ENCODE measurements around the gene SCD5. TPM values are rescaled to one million over a fixed set of nuclear protein-coding genes. Genes with fewer than 3 reads are reported as not detected.

SCD5 gene
- total and polyA plus RNA-seq, 9 of the 15 experiments (the other 6 are each of a cell fraction or from before 2014, with no cell fraction given) = 0.01 to 0.20 (median 0.03) TPM; not detected in 5

DNA sequence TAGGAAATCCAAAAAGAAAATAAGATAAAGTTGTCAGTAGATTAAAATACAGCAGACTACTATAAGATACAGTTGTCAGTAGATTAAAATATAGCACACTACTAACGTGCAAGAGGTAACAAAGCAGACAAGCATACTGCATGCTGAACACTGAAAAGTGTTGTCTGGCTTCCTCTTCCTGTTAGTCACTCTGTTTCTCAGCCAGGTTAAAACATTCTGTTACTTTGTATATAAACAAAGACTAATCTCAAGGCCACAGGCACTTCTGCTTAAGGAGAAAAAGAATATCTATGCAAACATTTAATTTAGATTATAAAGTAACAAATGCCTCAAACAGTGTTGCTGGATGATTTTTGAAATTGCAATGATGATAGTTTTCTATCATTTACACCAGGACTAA, 41.0 kb upstream of the SCD5 start (continued):
- no peak for TF ChIP-seq GMEB1 (CRISPR knock-in tag; IDR thresholded peaks at IDR 0.05)
- peak; percentile 61 for TF ChIP-seq TCF3 (CRISPR knock-in tag; IDR thresholded peaks at IDR 0.05)
- no peak for TF ChIP-seq IRF1 (CRISPR knock-in tag; IDR thresholded peaks at IDR 0.05; ENCODE audit: borderline replicate concordance)

DNA sequence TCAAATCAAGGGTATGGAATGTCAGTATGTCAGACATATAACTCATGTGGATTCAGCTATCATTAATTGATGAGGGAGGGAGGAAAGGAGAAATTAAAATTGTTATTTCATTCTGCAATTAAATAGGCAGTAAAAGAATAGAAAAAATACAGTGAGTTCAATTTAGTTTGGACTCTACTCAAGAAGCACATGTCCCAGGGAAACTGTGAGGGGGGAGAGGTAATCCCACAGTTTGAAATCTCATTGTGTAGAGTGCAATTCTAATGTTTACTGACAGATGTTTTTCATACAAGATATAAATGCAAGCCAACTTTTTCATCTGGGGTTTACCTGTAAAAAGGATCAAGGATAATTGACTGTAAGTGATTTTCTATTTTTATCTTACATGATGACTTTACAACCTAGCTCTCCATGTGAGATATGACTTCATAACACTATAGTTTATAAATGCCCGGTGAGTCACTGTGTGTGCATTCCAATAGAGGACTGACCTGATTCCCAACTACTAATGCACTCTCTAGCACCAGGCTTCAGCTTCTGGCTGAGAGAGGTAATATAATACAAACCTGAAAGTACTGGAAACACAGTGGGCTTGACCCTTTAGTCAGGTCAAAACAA, 35.2 kb upstream of the SCD5 start:
- Histone ChIP-seq H3K27me3 (ENCODE audit: control insufficient read depth in 2 of 2, insufficient read depth in 2 of 2, low read length in 2 of 2) (no peaks in the 10 kb centered on the region), H3K27ac (ENCODE audit: extremely low read depth, low read depth, low read length) (no peak overlapping the region), H3K9ac (ENCODE audit: insufficient read depth in 1 of 2, low read depth in 2 of 2, low read length in 2 of 2) (no peak overlapping the region), H2AFZ (ENCODE audit: low read depth, low read length) (no peak overlapping the region), H3K4me2 (ENCODE audit: insufficient read depth, low read length) (no peak overlapping the region), H3K9me1 (ENCODE audit: control insufficient read depth, insufficient read depth, low read length) (no peaks in the 10 kb centered on the region), H3K9me3 (replicated peaks; ENCODE audit: control insufficient read depth, insufficient read depth, low read depth, low read length) (no peaks in the 10 kb centered on the region), H3K79me2 (ENCODE audit: control insufficient read depth, insufficient read depth, low read length) (no peaks in the 10 kb centered on the region), H3K4me3 (no peak overlapping the region), H3K36me3 (ENCODE audit: control insufficient read depth, insufficient read depth, low read length) (peaks cover 68% of the 10 kb centered on the region), H3K4me1 (replicated peaks in 1 of 2; ENCODE audit: control insufficient read depth in 2 of 2, insufficient read depth in 2 of 2, low read length in 2 of 2) (no peaks in the 10 kb centered on the region), H4K20me1 (replicated peaks; ENCODE audit: control insufficient read depth, insufficient read depth, low read length) (no peaks in the 10 kb centered on the region)
- TF ChIP-seq TCF3 (CRISPR knock-in tag; IDR thresholded peaks at IDR 0.05) = no peak
- TF ChIP-seq FOXJ3 (CRISPR knock-in tag; IDR thresholded peaks at IDR 0.05) = no peak
- no peak for TF ChIP-seq ELK1 (CRISPR knock-in tag; IDR thresholded peaks at IDR 0.05)
- TF ChIP-seq TRIM28 (IDR thresholded peaks at IDR 0.05) = no peak
- TF ChIP-seq FOXK1 (CRISPR knock-in tag; IDR thresholded peaks at IDR 0.05; ENCODE audit: borderline replicate concordance) = no peak
- TF ChIP-seq STAT5A (IDR thresholded peaks at IDR 0.05; ENCODE audit: borderline replicate concordance, low read length) = no peak
- TF ChIP-seq RUNX1 (IDR thresholded peaks at IDR 0.05; ENCODE audit: low read depth) = no peak
- no peak for DNase-seq (ENCODE audit: extremely low read depth in 1 of 4, low spot score in 3 of 4)
- in situ Hi-C loops (cut with MboI) (no loop called here), intact Hi-C loops (cut with micrococcal nuclease) (no loop called here)
- POLR2A ChIA-PET = interaction anchor here (1.5 kb wide), 1 partner anchor 9 kb away, joined by 8 read pairs; no protein-coding TSS in a partner anchor
- no TSS peak for BruUV-seq (replicated peaks)
- WGBS (ENCODE audit: insufficient coverage, low coverage, missing lambda C conversion rate) = 79% methylated on average over 1 of the region's 1 CpG
- peak; percentile 56; the same call in 2 of the 3 replicates for ATAC-seq
- FAIRE-seq = peak; percentile 35
- CTCF ChIA-PET (ENCODE audit: low intra/inter-chr PET ratio) = no interaction called here
